Right atrium auricular region (tissue), 2 donors: ENCODE results near the gene CD300C. TPM values are rescaled to one million over a fixed set of nuclear protein-coding genes. Genes with fewer than 3 reads are reported as not detected.
"Not testable (repeated sequence)": the region's sequence is repeated elsewhere in the genome, so short reads cannot be mapped to it uniquely, and the experiment has no call there.

ENCODE experiments used
- DNase-seq: peaks from one replicate; pipeline ENCODE4 v3.0.0-alpha.2; 2019; ENCODE audit warnings: low spot score
- H3K27ac ChIP-seq, 2 donors: fragments of 200-600 bp; sonication (generic); 1 replicate in 1 of 2; 2 replicates in 1 of 2; pipeline ENCODE4 v1.5.1; 2016 to 2019
- H3K27me3 ChIP-seq, 2 donors: fragments of 200-600 bp; sonication (generic); one replicate each; pipeline versions ENCODE4 v1.5.1 to v1.6.0; 2017 to 2019
- H3K36me3 ChIP-seq: fragments of 200-600 bp; sonication (generic); one replicate; pipeline ENCODE4 v1.5.1; 2016
- H3K4me1 ChIP-seq, 2 donors: fragments of 200-600 bp; sonication (generic); one replicate each; pipeline versions ENCODE4 v1.5.1 to v1.6.0; 2017 to 2019
- H3K4me3 ChIP-seq, 2 donors: fragments of 200-600 bp; sonication (generic); 1 replicate in 1 of 2; 2 replicates in 1 of 2; pipeline ENCODE4 v1.5.1; 2017 to 2019; ENCODE audit warnings: mild to moderate bottlenecking in 1 of 2, moderate library complexity in 1 of 2
- H3K9me3 ChIP-seq, 2 donors: fragments of 200-600 bp; sonication (generic); one replicate each; pipeline ENCODE4 v1.5.1; 2019
- CTCF ChIP-seq, 2 donors: fragments of 200-600 bp; sonication (generic); IDR thresholded peaks; one replicate each; pipeline ENCODE4 v1.5.1; 2019; ENCODE audit warnings: antibody characterized with exemption in 2 of 2
- total RNA-seq, 2 donors: library from RNA; depleted of rRNA; stranded (reverse); fragments of >200 nt; gene quantifications; one replicate each; pipeline ENCODE4 v1.1.0, GENCODE V29; 2016

Gene CD300C
- total RNA-seq, 2 donors from 2014 or later, result 0.98 TPM; not detected in 1

- no peaks in the 10 kb centered on the region for H3K36me3 ChIP-seq
- DNase-seq, result no peak
- no peaks in the 10 kb centered on the region for H3K9me3 ChIP-seq
- H3K4me3 ChIP-seq, result no peak overlapping the region
- H3K27ac ChIP-seq, result no peak overlapping the region
- H3K27me3 ChIP-seq, result no peaks in the 10 kb centered on the region
- H3K4me1 ChIP-seq, result no peaks in the 10 kb centered on the region
- no peak for TF ChIP-seq CTCF (IDR thresholded peaks at IDR 0.05)
Measured at GRCh38 chr17:74584292-74585060, 38.6 kb upstream of the CD300C start.

GRCh38 chr17:74582633-74583032 is 36.7 kb upstream of the CD300C start:
- H3K27me3 ChIP-seq, result no peaks in the 10 kb centered on the region
- H3K9me3 ChIP-seq, result no peaks in the 10 kb centered on the region
- H3K27ac ChIP-seq, result no peak overlapping the region
- no peak for DNase-seq
- H3K36me3 ChIP-seq, result no peaks in the 10 kb centered on the region
- H3K4me3 ChIP-seq, result no peak overlapping the region
- no peak for TF ChIP-seq CTCF (IDR thresholded peaks at IDR 0.05)
- no peaks in the 10 kb centered on the region for H3K4me1 ChIP-seq

GRCh38 chr17:74579900-74580299 is 34.0 kb upstream of the CD300C start:
- H3K4me3 ChIP-seq, result no peak overlapping the region
- H3K9me3 ChIP-seq, result no peaks in the 10 kb centered on the region
- H3K27me3 ChIP-seq, result no peaks in the 10 kb centered on the region
- no peak for TF ChIP-seq CTCF (IDR thresholded peaks at IDR 0.05)
- no peak overlapping the region for H3K27ac ChIP-seq
- no peaks in the 10 kb centered on the region for H3K4me1 ChIP-seq
- H3K36me3 ChIP-seq, result no peaks in the 10 kb centered on the region
- DNase-seq, result no peak

GRCh38 chr17:74578979-74579378 is 33.1 kb upstream of the CD300C start:
- Histone ChIP-seq H3K27me3 (no peaks in the 10 kb centered on the region), H3K4me3 (no peak overlapping the region), H3K9me3 (no peaks in the 10 kb centered on the region), H3K36me3 (no peaks in the 10 kb centered on the region), H3K4me1 (no peaks in the 10 kb centered on the region), H3K27ac (no peak overlapping the region)
- no peak for TF ChIP-seq CTCF (IDR thresholded peaks at IDR 0.05)
- no peak for DNase-seq

- Histone ChIP-seq H3K4me1 (no peaks in the 10 kb centered on the region), H3K27ac (no peak overlapping the region), H3K4me3 (no peak overlapping the region), H3K9me3 (no peaks in the 10 kb centered on the region), H3K36me3 (no peaks in the 10 kb centered on the region), H3K27me3 (no peaks in the 10 kb centered on the region)
- no peak for TF ChIP-seq CTCF (IDR thresholded peaks at IDR 0.05)
- DNase-seq, result no peak
Measured at GRCh38 chr17:74574489-74575142, 28.7 kb upstream of the CD300C start.

- not testable (repeated sequence) for H3K4me3 ChIP-seq, H3K27me3 ChIP-seq, H3K36me3 ChIP-seq
Measured at GRCh38 chr17:74573635-74574034, 27.7 kb upstream of the CD300C start.

More at GRCh38 chr17:74573635-74574034, 27.7 kb upstream of the CD300C start:
- not testable (repeated sequence) for H3K27ac ChIP-seq, DNase-seq, H3K4me1 ChIP-seq, H3K9me3 ChIP-seq
